Endothelial cell of umbilical vein (primary cell): Measurements from ENCODE around the gene ABCA1. TPM values are rescaled to one million over a fixed set of nuclear protein-coding genes. Genes with fewer than 3 reads are reported as not detected.

Experiments
- BruUV-seq: library from RNA; stranded (reverse); fragments of 400-500 nt; replicated peaks from 2 replicates; lab custom pipeline; 2021; lab: Mats Ljungman, UMichigan
- CTCF ChIA-PET: fragments of 300-600, 350-600 bp; sonication (Branson Sonifier 250); formaldehyde crosslinking; loops from one replicate; lab custom pipeline; 2021; ENCODE audit warnings: antibody characterized with exemption, inconsistent platforms; lab: Charles Lee
- POLR2A ChIA-PET: fragments of 300-600, 350-600 bp; sonication (Branson Sonifier 250); formaldehyde crosslinking; loops from one replicate; lab custom pipeline; 2021; ENCODE audit warnings: antibody characterized with exemption, inconsistent platforms; lab: Charles Lee
- DNase-seq: peaks from one replicate; pipeline ENCODE4 v3.0.0-alpha.2; 2011; ENCODE audit warnings: low read depth, low spot score
- FAIRE-seq: peaks from 2 replicates; lab custom pipeline; 2011; peaks lifted over from hg19 to GRCh38; lab: Jason Lieb, UNC
- H2AFZ ChIP-seq: 2 replicates; pipeline ENCODE4 v1.6.0; 2012; ENCODE audit warnings: low read depth, low read length, control low read depth, inconsistent platforms
- H3K27ac ChIP-seq: 2 replicates; pipeline ENCODE4 v1.5.1; 2011; ENCODE audit warnings: low read depth, mild to moderate bottlenecking, control low read depth, low read length, moderate library complexity; ENCODE audit not compliant: insufficient read depth
- H3K27me3 ChIP-seq, 2 experiments: 2 replicates each; pipeline versions ENCODE4 v1.6.0 to v1.6.1; 2011; ENCODE audit warnings: low read length in 2 of 2, mixed read lengths in 1 of 2; ENCODE audit not compliant: control insufficient read depth in 2 of 2, insufficient read depth in 2 of 2
- H3K36me3 ChIP-seq, 2 experiments: 2 replicates in 1 of 2; 3 replicates in 1 of 2; pipeline ENCODE4 v1.5.1; 2011; ENCODE audit warnings: low read length in 2 of 2, mild to moderate bottlenecking in 1 of 2, moderate library complexity in 1 of 2; ENCODE audit not compliant: control insufficient read depth in 2 of 2, insufficient read depth in 2 of 2; ENCODE audit errors: extremely low read depth in 1 of 2
- H3K4me1 ChIP-seq: 3 replicates; pipeline ENCODE4 v1.5.1; 2011; ENCODE audit warnings: mild to moderate bottlenecking, low read length; ENCODE audit not compliant: control insufficient read depth, insufficient read depth; ENCODE audit errors: extremely low read depth
- H3K4me2 ChIP-seq: 2 replicates; pipeline ENCODE4 v1.6.1; 2011; ENCODE audit warnings: low read length, control low read depth, mixed read lengths; ENCODE audit not compliant: insufficient read depth
- H3K4me3 ChIP-seq, 3 experiments: fragments of 200-600 bp in 1 of 3; sonication (generic), shearing (Covaris generic) in 1 of 3; replicated peaks in 1 of 3; 2 replicates each; pipeline ENCODE4 v1.5.1; 2011 to 2016; ENCODE audit warnings: control low read depth in 3 of 3, low read length in 3 of 3, mild to moderate bottlenecking in 2 of 3, inconsistent platforms in 1 of 3, low read depth in 1 of 3, moderate library complexity in 1 of 3; ENCODE audit not compliant: insufficient read depth in 1 of 3
- H3K79me2 ChIP-seq: 2 replicates; pipeline ENCODE4 v1.6.0; 2012; ENCODE audit warnings: low read length, inconsistent platforms; ENCODE audit not compliant: control insufficient read depth, insufficient read depth
- H3K9ac ChIP-seq: replicated peaks from 2 replicates; pipeline ENCODE3; 2011; ENCODE audit warnings: low read length, control low read depth; ENCODE audit not compliant: insufficient read depth; ENCODE audit errors: extremely low read depth
- H3K9me1 ChIP-seq: replicated peaks from 3 replicates; pipeline ENCODE4 v1.6.0; 2011; ENCODE audit warnings: mild to moderate bottlenecking, low read length; ENCODE audit not compliant: control insufficient read depth, insufficient read depth; ENCODE audit errors: extremely low read depth
- H3K9me3 ChIP-seq: replicated peaks from 2 replicates; pipeline ENCODE4 v1.5.1; 2012; ENCODE audit warnings: low read length, inconsistent platforms; ENCODE audit not compliant: control insufficient read depth, insufficient read depth
- H4K20me1 ChIP-seq: replicated peaks from 2 replicates; pipeline ENCODE3; 2011; ENCODE audit warnings: mild to moderate bottlenecking, low read length; ENCODE audit not compliant: control insufficient read depth, insufficient read depth; ENCODE audit errors: extremely low read depth
- CTCF ChIP-seq, 2 donors: IDR thresholded peaks; 1 replicate in 1 of 2; 2 replicates in 1 of 2; pipeline ENCODE4 v1.5.1; 2011; ENCODE audit warnings: low read length in 2 of 2, mild to moderate bottlenecking in 2 of 2, moderate library complexity in 2 of 2, control low read depth in 1 of 2, inconsistent platforms in 1 of 2, low read depth in 1 of 2; ENCODE audit not compliant: insufficient read depth in 1 of 2; ENCODE audit errors: extremely low read depth in 1 of 2
- EZH2 ChIP-seq: IDR thresholded peaks from 2 replicates; pipeline ENCODE4 v1.6.1; 2012; ENCODE audit warnings: borderline replicate concordance, low read depth, mild to moderate bottlenecking, moderate library complexity, low read length, inconsistent platforms; ENCODE audit not compliant: severe bottlenecking
- FOS ChIP-seq: IDR thresholded peaks from 2 replicates; pipeline ENCODE4 v1.6.1; 2011; ENCODE audit warnings: mild to moderate bottlenecking, low read length, moderate library complexity, borderline replicate concordance; ENCODE audit not compliant: insufficient read depth
- GATA2 ChIP-seq: IDR thresholded peaks from 2 replicates; pipeline ENCODE4 v1.7.0; 2011; ENCODE audit warnings: low read depth, mild to moderate bottlenecking, moderate library complexity, mixed read lengths, low read length; ENCODE audit not compliant: insufficient read length, insufficient read depth
- JUN ChIP-seq: IDR thresholded peaks from 2 replicates; pipeline ENCODE4 v1.6.1; 2011; ENCODE audit warnings: borderline replicate concordance, low read depth; ENCODE audit not compliant: insufficient read length, insufficient read depth
- MYC ChIP-seq: IDR thresholded peaks from one replicate; pipeline ENCODE4 v1.6.1; 2011; ENCODE audit warnings: mild to moderate bottlenecking, low read depth, low read length
- POLR2A ChIP-seq: IDR thresholded peaks from 2 replicates; pipeline ENCODE4 v1.6.1; 2012; ENCODE audit warnings: low read depth, mild to moderate bottlenecking, control low read depth, low read length
- POLR2AphosphoS5 ChIP-seq: IDR thresholded peaks from 2 replicates; pipeline ENCODE4 v1.6.1; 2012; ENCODE audit warnings: low read depth, mild to moderate bottlenecking, control low read depth, low read length, moderate library complexity; ENCODE audit not compliant: insufficient read depth
- dilution Hi-C: fragments of 300-500 bp; cut with MboI; formaldehyde crosslinking; loops from one replicate; pipeline ENCODE4 v1.15.0; 2019; ENCODE audit warnings: low sequenced_read_pairs; ENCODE audit not compliant: extremely low pct_ligation_motif_present
- intact Hi-C: fragments of 100-400 bp; cut with micrococcal nuclease; formaldehyde crosslinking; loops from one replicate; pipeline ENCODE4 v1.10.0; 2022
- polyA plus RNA-seq, 4 experiments: library from polyadenylated mRNA; depleted of rRNA in 3 of 4; stranded (reverse) in 3 of 4; unstranded in 1 of 4; fragments of >200 nt; gene quantifications; 2 replicates each; pipeline versions ENCODE4 v1.2.1 to v1.2.3, GENCODE V29; 2011 to 2012; ENCODE audit warnings: missing spikeins in 1 of 4
- total RNA-seq: library from RNA; stranded (reverse); gene quantifications from 2 replicates; pipeline ENCODE4 v1.2.3, GENCODE V29; 2021
- TF ChIP-seq, protein P1 (sequence below): IDR thresholded peaks from 2 replicates; pipeline ENCODE4 v1.6.1; 2011; ENCODE audit not compliant: insufficient read depth, insufficient read length

The ABCA1 gene
- total and polyA plus RNA-seq, 2 donors (not counting 3 experiments of a cell fraction or from before 2014, with no cell fraction given), result 2.4 to 9.8 TPM

DNA sequence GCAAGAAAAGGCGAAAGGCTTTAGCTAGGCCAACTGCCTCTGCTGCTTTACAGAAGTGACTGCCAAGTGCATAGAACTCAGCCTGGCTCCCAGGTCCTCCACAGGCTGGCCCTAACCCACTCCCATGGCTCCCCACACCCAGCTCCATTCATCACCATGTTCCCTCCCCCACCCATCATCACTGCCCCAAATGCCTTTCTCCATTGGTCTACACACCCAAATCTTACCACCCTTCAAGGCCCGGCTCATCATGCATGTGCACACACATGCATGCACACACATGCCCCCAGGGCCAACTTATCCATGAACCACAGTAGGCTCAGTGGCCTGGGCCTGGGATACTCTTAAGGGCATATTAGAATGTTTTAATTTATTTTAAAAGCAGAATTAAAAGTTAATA, 44.8 kb downstream of the ABCA1 start:
- CTCF ChIA-PET, result interaction anchor here (1.9 kb wide), 1 partner anchor 10 kb away, joined by 7 read pairs; no protein-coding TSS in a partner anchor
- H3K4me2 ChIP-seq, result no peak overlapping the region
- TF ChIP-seq EZH2, result no peak
- no peak for TF ChIP-seq MYC
- no peak for TF ChIP-seq GATA2
- TF ChIP-seq CTCF (IDR thresholded peaks at IDR 0.05; ENCODE audit: extremely low read depth in 1 of 2, insufficient read depth in 1 of 2, low read depth in 1 of 2, low read length in 2 of 2), result no peak
- no peak for TF ChIP-seq POLR2A
- TF ChIP-seq POLR2AphosphoS5, result no peak
- TF ChIP-seq FOS, result no peak
- TF ChIP-seq JUN, result no peak
- TF ChIP-seq, protein P1, sequence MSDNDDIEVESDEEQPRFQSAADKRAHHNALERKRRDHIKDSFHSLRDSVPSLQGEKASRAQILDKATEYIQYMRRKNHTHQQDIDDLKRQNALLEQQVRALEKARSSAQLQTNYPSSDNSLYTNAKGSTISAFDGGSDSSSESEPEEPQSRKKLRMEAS, result no peak
- no peaks in the 10 kb centered on the region for H3K27me3 ChIP-seq
- no peaks in the 10 kb centered on the region for H3K36me3 ChIP-seq
- H3K79me2 ChIP-seq, result no peaks in the 10 kb centered on the region
- FAIRE-seq (no peak), DNase-seq (no peak)
- H3K9me1 ChIP-seq, result no peaks in the 10 kb centered on the region
- no peaks in the 10 kb centered on the region for H3K9me3 ChIP-seq
- H4K20me1 ChIP-seq, result no peaks in the 10 kb centered on the region
- no TSS peak for BruUV-seq
- intact Hi-C loops (no loop called here), dilution Hi-C loops (no loop called here)
- POLR2A ChIA-PET, result no interaction called here
- no peak overlapping the region for H3K4me3 ChIP-seq
- no peak overlapping the region for H2AFZ ChIP-seq
- no peak overlapping the region for H3K27ac ChIP-seq
- no peak overlapping the region for H3K9ac ChIP-seq
- H3K4me1 ChIP-seq, result peaks cover 9% of the 10 kb centered on the region
